Body of pancreas (tissue), 4 donors: Measurements from ENCODE around the gene SSUH2. TPM values are rescaled to one million over a fixed set of nuclear protein-coding genes. Genes with fewer than 3 reads are reported as not detected.

Source experiments
- ATAC-seq: fragments of 150-250 bp; one replicate; pipeline ENCODE4 v1.9.1; 2016
- DNase-seq, 4 donors: peaks; one replicate each; pipeline ENCODE4 v3.0.0-alpha.2; 2019
- H3K27ac ChIP-seq, 4 donors: fragments of 200-600 bp; sonication (generic); 1 replicate in 3 of 4; 2 replicates in 1 of 4; pipeline versions ENCODE4 v1.5.1 to v1.6.1; 2016 to 2019; ENCODE audit warnings: mild to moderate bottlenecking in 1 of 4, mixed read lengths in 1 of 4, moderate library complexity in 1 of 4
- H3K27me3 ChIP-seq, 2 donors: fragments of 200-600 bp; sonication (generic); one replicate each; pipeline ENCODE4 v1.6.0; 2016; ENCODE audit warnings: mild to moderate bottlenecking in 1 of 2
- H3K36me3 ChIP-seq, 2 donors: fragments of 200-600 bp; sonication (generic); replicated peaks in 1 of 2; 2 replicates each; pipeline ENCODE4 v1.5.1; 2016; ENCODE audit warnings: low read depth in 2 of 2; ENCODE audit not compliant: insufficient read depth in 1 of 2
- H3K4me1 ChIP-seq: fragments of 200-600 bp; sonication (generic); one replicate; pipeline ENCODE4 v1.6.0; 2016
- H3K4me3 ChIP-seq, 2 donors: fragments of 200-600 bp; sonication (generic); 1 replicate in 1 of 2; 2 replicates in 1 of 2; pipeline ENCODE4 v1.5.1; 2016 to 2019
- H3K9me3 ChIP-seq, 3 donors: fragments of 200-600 bp; sonication (generic); 1 replicate in 2 of 3; 2 replicates in 1 of 3; pipeline ENCODE4 v1.5.1; 2016
- POLR2A ChIP-seq, 3 donors: fragments of 450-650 bp; IDR thresholded peaks; one replicate each; pipeline ENCODE4 v1.6.1; 2016; ENCODE audit warnings: antibody characterized with exemption in 3 of 3, mild to moderate bottlenecking in 2 of 3
- WGBS, 2 donors: methylation state at CpG; one replicate each; pipeline ENCODE4 v1.1.5; 2017; 5-methylcytosine and 5-hydroxymethylcytosine counted together
- intact Hi-C: fragments of 100-400 bp; cut with DNase I; formaldehyde crosslinking; loops from one replicate; pipeline ENCODE4 v1.15.1; 2023
- total RNA-seq, 2 donors: library from RNA; depleted of rRNA; stranded (reverse); fragments of >200 nt; gene quantifications; one replicate each; pipeline ENCODE4 v1.1.0, GENCODE V29; 2016
- TF ChIP-seq, protein P1 (sequence below), 7 experiments: fragments of 450-650 bp in 4 of 7; fragments of 200-600 bp in 3 of 7; sonication (generic) in 3 of 7; IDR thresholded peaks; one replicate each; pipeline ENCODE4 v1.5.1; 2016 to 2019; ENCODE audit warnings: antibody characterized with exemption in 7 of 7

The SSUH2 gene
- total RNA-seq, 2 donors from 2014 or later: 0.26 to 0.33 TPM

DNA sequence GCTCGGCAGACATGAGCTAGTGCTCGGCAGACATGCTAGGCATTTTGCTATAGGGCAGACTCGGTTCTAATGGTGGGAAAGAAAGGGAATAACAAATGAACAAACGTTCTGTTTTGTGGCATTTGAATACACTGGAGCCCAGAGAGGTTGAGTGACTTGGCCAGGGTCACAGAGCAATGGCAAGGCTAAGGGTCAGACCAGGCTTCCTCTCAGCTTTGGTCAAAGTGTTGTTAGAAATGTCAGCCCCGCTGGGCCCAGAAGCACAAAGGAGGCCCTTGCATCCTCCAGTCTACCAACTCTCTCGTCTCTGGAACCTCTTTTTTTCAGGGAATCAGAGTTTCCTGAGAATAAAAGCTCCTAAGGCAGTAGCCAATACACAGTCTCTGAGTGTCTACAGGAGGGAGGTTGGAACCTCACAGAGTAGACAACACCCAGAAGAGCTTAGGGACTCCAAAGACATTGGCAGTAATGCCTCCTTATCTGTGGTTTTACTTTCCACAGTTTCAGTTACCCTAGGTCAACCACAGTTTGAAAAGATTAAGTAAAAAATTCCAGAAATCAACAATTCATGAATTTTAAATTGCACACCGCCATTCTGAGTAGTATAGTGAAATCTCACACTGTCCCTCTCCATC is 47.3 kb downstream of the SSUH2 start:
- TF ChIP-seq POLR2A (IDR thresholded peaks at IDR 0.05): no peak
- TF ChIP-seq, protein P1, sequence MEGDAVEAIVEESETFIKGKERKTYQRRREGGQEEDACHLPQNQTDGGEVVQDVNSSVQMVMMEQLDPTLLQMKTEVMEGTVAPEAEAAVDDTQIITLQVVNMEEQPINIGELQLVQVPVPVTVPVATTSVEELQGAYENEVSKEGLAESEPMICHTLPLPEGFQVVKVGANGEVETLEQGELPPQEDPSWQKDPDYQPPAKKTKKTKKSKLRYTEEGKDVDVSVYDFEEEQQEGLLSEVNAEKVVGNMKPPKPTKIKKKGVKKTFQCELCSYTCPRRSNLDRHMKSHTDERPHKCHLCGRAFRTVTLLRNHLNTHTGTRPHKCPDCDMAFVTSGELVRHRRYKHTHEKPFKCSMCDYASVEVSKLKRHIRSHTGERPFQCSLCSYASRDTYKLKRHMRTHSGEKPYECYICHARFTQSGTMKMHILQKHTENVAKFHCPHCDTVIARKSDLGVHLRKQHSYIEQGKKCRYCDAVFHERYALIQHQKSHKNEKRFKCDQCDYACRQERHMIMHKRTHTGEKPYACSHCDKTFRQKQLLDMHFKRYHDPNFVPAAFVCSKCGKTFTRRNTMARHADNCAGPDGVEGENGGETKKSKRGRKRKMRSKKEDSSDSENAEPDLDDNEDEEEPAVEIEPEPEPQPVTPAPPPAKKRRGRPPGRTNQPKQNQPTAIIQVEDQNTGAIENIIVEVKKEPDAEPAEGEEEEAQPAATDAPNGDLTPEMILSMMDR (IDR thresholded peaks at IDR 0.05): no peak
- Histone ChIP-seq H3K36me3 (no peaks in the 10 kb centered on the region), H3K27me3 (no peaks in the 10 kb centered on the region), H3K4me1 (no peaks in the 10 kb centered on the region), H3K9me3 (no peaks in the 10 kb centered on the region), H3K27ac (no peak overlapping the region), H3K4me3 (no peak overlapping the region)
- DNase-seq (no peak), ATAC-seq (no peak)
- 70 to 72% methylated on average over 7 of the region's 7 CpGs for WGBS, 2 donors
- intact Hi-C loops: no loop called here

DNA sequence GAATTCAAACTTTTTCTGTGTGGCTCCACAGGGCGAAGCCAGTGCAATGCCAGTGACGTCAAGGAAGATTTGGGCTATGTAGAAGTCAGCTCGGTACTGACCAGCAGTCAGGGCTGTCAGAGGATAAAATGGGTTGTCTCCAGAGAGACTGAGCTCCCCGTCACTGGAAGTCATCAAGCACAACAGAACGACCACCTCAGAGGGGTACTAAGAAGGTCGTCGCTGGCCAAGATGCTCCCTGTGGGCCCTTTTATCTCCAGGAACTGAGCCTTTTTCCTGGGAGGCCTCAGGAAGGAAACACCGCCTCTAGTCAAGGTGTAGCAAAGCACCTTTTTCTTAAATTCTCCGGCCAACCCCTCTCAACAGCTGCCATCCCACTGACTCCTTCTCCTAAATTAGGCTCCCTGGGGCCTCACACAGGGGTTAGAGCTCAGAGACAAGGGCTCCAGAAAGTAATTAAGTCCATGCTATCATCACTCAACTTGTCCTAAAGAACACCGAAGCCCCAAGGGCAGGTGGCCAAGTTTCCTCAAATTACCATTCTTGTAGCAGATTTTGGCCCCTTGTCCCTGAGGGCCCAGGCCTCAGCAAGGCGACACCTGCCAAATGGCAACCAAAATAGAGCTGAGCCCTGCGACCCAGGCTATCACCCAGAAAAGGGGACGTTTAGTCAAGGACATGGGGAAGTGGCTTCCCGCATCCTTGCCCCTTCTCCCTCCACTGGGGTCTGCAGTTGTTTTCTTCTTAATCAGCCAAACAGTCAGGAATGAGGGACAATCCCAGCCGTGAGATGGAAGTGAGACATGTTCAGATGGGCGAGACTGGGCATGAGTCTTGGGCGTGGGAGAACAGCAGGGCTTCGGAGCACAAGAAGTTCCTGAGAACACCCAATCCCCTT is 48.0 kb downstream of the SSUH2 start:
- no peak for DNase-seq
- no peak for ATAC-seq
- no peaks in the 10 kb centered on the region for H3K4me1 ChIP-seq
- TF ChIP-seq, protein P1 (IDR thresholded peaks at IDR 0.05): no peak
- TF ChIP-seq POLR2A (IDR thresholded peaks at IDR 0.05): no peak
- intact Hi-C loops: no loop called here
- no peaks in the 10 kb centered on the region for H3K9me3 ChIP-seq
- H3K36me3 ChIP-seq: no peaks in the 10 kb centered on the region
- 79 to 81% methylated on average over 14 to 18 of the region's 18 CpGs for WGBS, 2 donors
- no peak overlapping the region for H3K4me3 ChIP-seq
- H3K27me3 ChIP-seq: no peaks in the 10 kb centered on the region
- no peak overlapping the region for H3K27ac ChIP-seq

DNA sequence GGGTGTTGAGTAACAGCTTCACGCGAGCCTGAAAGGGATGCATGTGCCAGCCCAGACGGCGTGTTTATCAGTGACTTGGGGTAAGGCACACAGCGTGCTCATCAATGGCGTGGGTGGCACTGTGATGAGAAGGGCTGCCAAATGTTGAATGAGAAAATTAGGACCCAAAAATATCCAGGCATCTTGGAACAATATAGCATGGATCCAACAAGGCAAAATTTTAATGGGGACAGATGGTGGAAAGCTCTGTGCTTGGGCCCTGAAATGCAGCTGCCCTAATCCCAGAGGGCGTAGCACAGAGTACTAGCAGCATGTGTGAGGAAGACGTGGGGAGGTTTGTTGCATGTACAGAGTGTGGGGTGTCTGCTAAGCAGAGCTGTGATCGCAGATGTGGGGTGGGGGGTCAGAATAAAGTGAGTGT is 48.9 kb downstream of the SSUH2 start:
- Histone ChIP-seq H3K36me3 (no peaks in the 10 kb centered on the region), H3K27me3 (no peaks in the 10 kb centered on the region), H3K4me3 (no peak overlapping the region), H3K4me1 (no peaks in the 10 kb centered on the region), H3K27ac (no peak overlapping the region), H3K9me3 (no peaks in the 10 kb centered on the region)
- DNase-seq (no peak), ATAC-seq (no peak)
- intact Hi-C loops: no loop called here
- no peak for TF ChIP-seq POLR2A (IDR thresholded peaks at IDR 0.05)
- TF ChIP-seq, protein P1 (IDR thresholded peaks at IDR 0.05): no peak
- WGBS, 2 donors: 81 to 84% methylated on average over 9 of the region's 9 CpGs

DNA sequence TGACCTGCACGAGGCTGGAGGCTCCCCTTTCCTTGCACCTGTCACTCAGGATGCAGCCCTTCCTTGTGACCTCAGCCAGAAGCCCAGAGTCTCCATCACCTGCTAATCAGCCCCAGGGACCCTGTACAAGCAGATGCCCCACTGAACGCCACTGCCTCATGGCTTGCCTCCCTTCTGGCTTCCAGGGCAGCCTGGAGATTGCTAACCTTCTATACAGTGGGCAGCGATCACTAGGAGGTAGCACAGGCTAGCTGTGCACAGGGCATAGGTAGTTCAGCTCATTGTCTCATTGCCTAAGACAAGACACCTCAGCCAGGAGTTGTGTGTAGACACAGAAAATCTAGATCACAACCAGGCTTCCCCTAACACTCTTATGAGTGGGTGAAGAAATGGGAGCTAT is 49.3 kb downstream of the SSUH2 start:
- no peaks in the 10 kb centered on the region for H3K27me3 ChIP-seq
- no peak overlapping the region for H3K4me3 ChIP-seq
- 80 to 100% methylated on average over 2 to 3 of the region's 3 CpGs for WGBS, 2 donors
- ATAC-seq: no peak
- no peaks in the 10 kb centered on the region for H3K4me1 ChIP-seq
- H3K36me3 ChIP-seq: no peaks in the 10 kb centered on the region
- H3K9me3 ChIP-seq: no peaks in the 10 kb centered on the region
- intact Hi-C loops: no loop called here
- TF ChIP-seq, protein P1 (IDR thresholded peaks at IDR 0.05): no peak
- TF ChIP-seq POLR2A (IDR thresholded peaks at IDR 0.05): no peak
- DNase-seq: no peak
- no peak overlapping the region for H3K27ac ChIP-seq
